Pancreas (tissue), 10 donors: ENCODE measurements around the gene MYH14. TPM values are rescaled to one million over a fixed set of nuclear protein-coding genes. Genes with fewer than 3 reads are reported as not detected.
A peak's percentile ranks its signal among the peaks of the same experiment; 100 is the strongest.

Source experiments
- ATAC-seq, 4 donors: fragments of 200-7000 bp; cut with Tn5 transposase; one replicate each; pipeline versions ENCODE4 v1.8.0 to v1.9.1; 2020; ENCODE audit warnings: mild to moderate bottlenecking in 4 of 4, moderate library complexity in 4 of 4
- DNase-seq, 6 donors: peaks; one replicate each; pipeline ENCODE4 v3.0.0-alpha.2; 2020
- FAIRE-seq: peaks from 2 replicates; lab custom pipeline; 2012; peaks lifted over from hg19 to GRCh38; lab: Jason Lieb, UNC
- H3K27ac ChIP-seq, 4 donors: fragments of 200-600 bp; sonication (generic); 1 replicate in 3 of 4; 2 replicates in 1 of 4; pipeline versions ENCODE4 v1.5.0 to v1.8.0; 2020
- H3K27me3 ChIP-seq, 4 donors: fragments of 200-600 bp; one replicate each; pipeline ENCODE4 v1.8.0; 2021
- H3K36me3 ChIP-seq, 3 donors: fragments of 200-600 bp; sonication (generic) in 1 of 3; one replicate each; pipeline versions ENCODE4 v1.5.0 to v1.8.0; 2020 to 2021
- H3K4me1 ChIP-seq, 3 donors: fragments of 200-600 bp; one replicate each; pipeline ENCODE4 v1.8.0; 2021
- H3K4me3 ChIP-seq, 4 donors: fragments of 200-600 bp; sonication (generic) in 2 of 4; one replicate each; pipeline versions ENCODE4 v1.5.0 to v1.8.0; 2020 to 2021
- H3K9me3 ChIP-seq, 4 donors: fragments of 200-600 bp; one replicate each; pipeline ENCODE4 v1.8.0; 2021
- WGBS, 2 donors: extraction: QIAGEN DNeasy Blood & Tissue Kit; methylation state at CpG; one replicate each; pipeline ENCODE4 v1.1.7; 2013; 5-methylcytosine and 5-hydroxymethylcytosine counted together
- intact Hi-C, 3 donors: fragments of 100-400 bp; cut with DNase I; formaldehyde crosslinking; loops; one replicate each; pipeline versions ENCODE4 v1.11.1 to v1.14.2; 2022
- polyA plus RNA-seq, 2 donors: library from polyadenylated mRNA; stranded (reverse); fragments of 200-250 nt; gene quantifications; one replicate each; pipeline ENCODE4 v1.2.3, GENCODE V29; 2013
- total RNA-seq, 6 donors: library from RNA; stranded (reverse); fragmentation: NEBNext Ultra II Directional in 4 of 6; extraction: Animal tissue kit (Norgen Biotek cat#: 25700) in 4 of 6; gene quantifications; one replicate each; pipeline versions ENCODE4 v1.2.1 to v1.2.4, GENCODE V29; 2021 to 2023
- TF ChIP-seq, protein P1 (sequence below), 4 donors: fragments of 200-600 bp; sonication (generic) in 3 of 4; IDR thresholded peaks; one replicate each; pipeline versions ENCODE4 v1.5.0 to v1.8.0; 2021; ENCODE audit warnings: antibody characterized with exemption in 4 of 4
- donor health status: healthy with polysubstance abuse.
- donor health status: DM: no; HTN: no; CAD: no; lungs with moderate emphysema.
- donor health status: DM: no; HTN: no; CAD: no.
- donor health status: control.
- donor health status: control.
- donor health status: Bipolar disorder and iron deficiency.
- donor health status: DM: yes; HTN: yes; CAD: no.
- donor health status: DM: no; HTN: no; CAD: no.
- donor health status: DM: no; HTN: no; CAD: no.
- donor health status: DM: yes; HTN: yes; CAD: no.

MYH14 gene
- total and polyA plus RNA-seq, 8 donors = 21.4 to 75.7 (median 34.4) TPM

DNA sequence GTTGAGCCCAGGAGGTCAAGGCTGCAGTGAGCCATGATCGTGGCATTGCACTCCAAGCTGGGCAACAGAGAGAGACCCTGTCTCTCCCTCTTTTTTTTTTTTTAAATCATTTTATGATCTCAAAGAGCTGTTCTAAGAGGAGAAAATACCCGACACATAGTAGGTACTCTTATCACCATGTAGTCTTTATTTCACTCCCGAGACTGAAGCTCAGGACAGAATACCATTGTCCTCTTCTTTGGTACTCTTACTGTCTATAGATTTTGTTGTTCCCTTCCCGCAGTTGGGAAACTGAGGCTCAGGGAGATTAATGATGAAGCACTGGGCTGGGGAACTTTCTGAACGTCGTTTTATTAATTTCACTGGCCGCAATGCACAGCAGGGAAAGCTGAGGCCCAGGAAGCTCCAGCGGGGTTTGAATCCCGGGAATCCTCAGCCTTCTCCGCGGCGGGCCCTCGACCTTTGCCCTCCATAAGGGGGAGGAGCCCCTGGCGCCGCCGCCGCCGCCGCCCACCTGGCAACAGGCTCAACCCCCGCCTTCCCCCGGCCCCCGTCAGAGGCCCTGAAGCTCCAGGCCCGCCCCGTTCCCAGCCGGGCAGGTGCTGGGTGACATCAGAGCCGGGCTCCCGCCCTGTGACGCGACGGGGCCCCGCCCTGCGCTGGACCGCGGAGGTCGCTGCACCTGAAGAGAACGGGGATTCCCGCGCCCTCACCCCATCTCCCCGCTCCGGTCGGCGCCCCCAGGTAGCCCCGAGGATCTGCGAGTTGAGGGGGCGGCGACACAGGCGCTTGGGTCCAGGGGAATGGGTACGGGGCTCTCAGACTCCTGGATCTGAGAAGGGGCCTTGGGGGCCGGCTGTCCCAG is 1.6 kb downstream of the MYH14 start:
- TF ChIP-seq, protein P1, sequence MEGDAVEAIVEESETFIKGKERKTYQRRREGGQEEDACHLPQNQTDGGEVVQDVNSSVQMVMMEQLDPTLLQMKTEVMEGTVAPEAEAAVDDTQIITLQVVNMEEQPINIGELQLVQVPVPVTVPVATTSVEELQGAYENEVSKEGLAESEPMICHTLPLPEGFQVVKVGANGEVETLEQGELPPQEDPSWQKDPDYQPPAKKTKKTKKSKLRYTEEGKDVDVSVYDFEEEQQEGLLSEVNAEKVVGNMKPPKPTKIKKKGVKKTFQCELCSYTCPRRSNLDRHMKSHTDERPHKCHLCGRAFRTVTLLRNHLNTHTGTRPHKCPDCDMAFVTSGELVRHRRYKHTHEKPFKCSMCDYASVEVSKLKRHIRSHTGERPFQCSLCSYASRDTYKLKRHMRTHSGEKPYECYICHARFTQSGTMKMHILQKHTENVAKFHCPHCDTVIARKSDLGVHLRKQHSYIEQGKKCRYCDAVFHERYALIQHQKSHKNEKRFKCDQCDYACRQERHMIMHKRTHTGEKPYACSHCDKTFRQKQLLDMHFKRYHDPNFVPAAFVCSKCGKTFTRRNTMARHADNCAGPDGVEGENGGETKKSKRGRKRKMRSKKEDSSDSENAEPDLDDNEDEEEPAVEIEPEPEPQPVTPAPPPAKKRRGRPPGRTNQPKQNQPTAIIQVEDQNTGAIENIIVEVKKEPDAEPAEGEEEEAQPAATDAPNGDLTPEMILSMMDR (IDR thresholded peaks at IDR 0.05) = no peak
- FAIRE-seq = no peak
- Histone ChIP-seq H3K36me3 (no peaks in the 10 kb centered on the region), H3K9me3 (no peaks in the 10 kb centered on the region), H3K4me1 (peaks cover 0 to 8% (median 6%) of the 10 kb centered on the region in 3 donors), H3K27me3 (no peaks in the 10 kb centered on the region), H3K27ac (peak overlapping the region; percentile 67 to 89 (median 82)), H3K4me3 (peak overlapping the region; percentile 18 to 56 (median 40))
- intact Hi-C loops = no loop called here
- DNase-seq = peak; percentile 90 to 96 (median 94)
- ATAC-seq = peak; percentile 83 to 92 (median 86)
- WGBS, 2 donors = 5% methylated on average over 40 to 49 of the region's 49 CpGs

DNA sequence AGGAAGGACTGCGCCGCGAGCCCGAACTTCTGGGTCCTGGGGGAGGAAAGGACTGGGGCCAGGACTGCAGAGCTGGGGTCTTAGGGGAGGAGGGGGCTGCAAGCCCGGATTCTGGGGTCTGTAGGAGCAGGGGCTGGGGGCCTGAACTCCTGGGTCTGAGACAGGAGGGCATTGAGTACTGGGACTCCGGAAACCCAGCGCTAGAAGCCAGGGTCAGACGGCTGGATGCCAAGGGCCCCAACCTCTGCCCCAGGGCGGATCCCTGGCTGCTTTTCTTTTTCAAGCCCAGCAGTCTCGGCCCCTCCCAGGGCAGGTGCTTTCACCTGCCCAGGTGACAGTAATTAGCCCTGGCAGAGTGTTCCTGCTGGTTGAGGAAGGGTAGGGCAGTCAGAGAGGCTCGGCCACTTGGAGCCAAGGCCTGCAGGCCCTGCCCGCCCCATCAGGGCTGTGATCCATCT is 2.3 kb downstream of the MYH14 start:
- Histone ChIP-seq H3K9me3 (no peaks in the 10 kb centered on the region), H3K4me1 (peaks cover 0 to 8% (median 6%) of the 10 kb centered on the region in 3 donors), H3K36me3 (peaks cover 0 to 4% (median 0%) of the 10 kb centered on the region in 3 donors), H3K27ac (peak overlapping the region; percentile 67 to 89 (median 82)), H3K4me3 (peak overlapping the region; percentile 18 to 56 (median 40)), H3K27me3 (no peaks in the 10 kb centered on the region)
- TF ChIP-seq, protein P1 (IDR thresholded peaks at IDR 0.05) = peak in 2 of 4 donors; percentile 12 to 21
- DNase-seq = peak; percentile 62 to 78 (median 66)
- intact Hi-C loops = no loop called here
- FAIRE-seq = no peak
- ATAC-seq = peak; percentile 48 to 72 (median 55)
- 2 to 9% methylated on average over 12 of the region's 12 CpGs for WGBS, 2 donors

DNA sequence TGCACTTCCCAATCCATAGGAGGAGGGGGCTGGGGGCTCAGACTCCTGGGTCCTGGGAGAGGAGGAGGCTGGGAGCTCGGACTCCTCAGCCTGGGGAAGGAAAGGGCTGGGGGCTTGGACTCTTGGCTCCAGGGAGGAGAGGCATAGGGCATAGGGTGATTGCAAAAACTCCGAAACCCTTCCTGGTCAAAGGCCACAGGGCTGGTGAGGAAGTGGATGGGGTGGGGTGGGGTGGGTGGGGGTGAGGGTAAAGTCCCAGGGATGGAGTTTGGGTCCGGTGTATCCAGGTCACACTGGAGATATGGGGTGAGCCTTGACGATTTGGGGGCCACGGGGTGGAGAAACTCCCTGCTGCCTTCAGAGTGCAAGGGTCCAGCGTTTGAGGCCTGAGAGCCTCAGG is 2.8 kb downstream of the MYH14 start:
- no peaks in the 10 kb centered on the region for H3K27me3 ChIP-seq
- H3K4me1 ChIP-seq = peaks cover 0 to 8% (median 6%) of the 10 kb centered on the region in 3 donors
- intact Hi-C loops = no loop called here
- FAIRE-seq (no peak), ATAC-seq (no peak), DNase-seq (no peak)
- WGBS, 2 donors = 69 to 72% methylated on average over 6 of the region's 6 CpGs
- H3K36me3 ChIP-seq = peaks cover 0 to 9% (median 0%) of the 10 kb centered on the region in 3 donors
- peak overlapping the region in 2 of 4 donors; percentile 44 to 56 for H3K4me3 ChIP-seq
- TF ChIP-seq, protein P1 (IDR thresholded peaks at IDR 0.05) = no peak
- peak overlapping the region in 3 of 4 donors; percentile 78 to 89 (median 85) for H3K27ac ChIP-seq
- H3K9me3 ChIP-seq = no peaks in the 10 kb centered on the region

DNA sequence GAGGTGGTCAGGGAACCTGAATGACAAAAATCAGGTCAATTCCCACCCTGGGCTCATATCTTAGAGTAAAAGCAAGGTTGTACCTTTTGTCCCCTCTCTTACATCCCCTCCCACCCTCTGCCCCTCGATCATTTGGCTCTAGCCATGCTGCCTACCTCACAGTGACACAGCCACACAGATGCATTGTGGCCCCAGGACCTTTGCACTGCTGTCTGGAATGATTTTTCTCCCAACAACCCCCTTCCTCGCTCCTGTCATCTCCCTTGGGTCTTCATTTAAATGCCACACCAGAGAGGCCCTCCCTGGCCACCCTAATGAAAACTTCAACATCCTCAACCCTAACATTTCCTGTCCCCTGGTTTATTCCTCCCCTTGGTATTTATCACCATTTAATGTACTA is 4.3 kb downstream of the MYH14 start:
- H3K27ac ChIP-seq = no peak overlapping the region
- ATAC-seq (no peak), FAIRE-seq (no peak), DNase-seq (no peak)
- H3K27me3 ChIP-seq = no peaks in the 10 kb centered on the region
- intact Hi-C loops = no loop called here
- H3K4me1 ChIP-seq = peaks cover 0 to 8% (median 6%) of the 10 kb centered on the region in 3 donors
- peaks cover 0 to 11% (median 0%) of the 10 kb centered on the region in 3 donors for H3K36me3 ChIP-seq
- TF ChIP-seq, protein P1 (IDR thresholded peaks at IDR 0.05) = no peak
- WGBS, 2 donors = 93 to 97% methylated on average over 2 of the region's 2 CpGs
- H3K4me3 ChIP-seq = no peak overlapping the region
- no peaks in the 10 kb centered on the region for H3K9me3 ChIP-seq
